GM04504 (cell line): Measurements from ENCODE around the gene MANEAL.

ENCODE experiments used
- DNase-seq: peaks from one replicate; pipeline ENCODE4 v3.0.0-alpha.2; 2012; ENCODE audit warnings: low read depth

Gene MANEAL

DNA sequence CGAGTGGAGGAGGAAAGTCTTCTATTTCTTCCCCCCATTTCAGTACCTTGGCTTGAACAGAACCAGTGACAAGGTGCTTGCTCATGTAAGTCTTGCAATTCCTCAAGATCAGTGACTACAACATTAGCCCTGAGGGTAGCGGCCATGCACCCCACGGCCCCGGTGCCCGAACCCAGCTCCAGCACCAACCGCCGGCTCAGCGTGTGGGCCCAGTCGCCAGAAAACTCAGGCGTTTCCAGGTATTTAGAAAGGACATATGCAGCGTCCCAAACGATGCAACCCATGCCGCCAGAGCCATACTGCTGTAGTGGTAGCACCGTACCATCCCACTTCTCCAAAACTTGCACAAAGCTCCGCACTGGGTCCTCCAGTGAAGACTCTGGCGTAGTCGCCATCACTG lies 11.2 kb upstream of the MANEAL start:
- DNase-seq: no peak

DNA sequence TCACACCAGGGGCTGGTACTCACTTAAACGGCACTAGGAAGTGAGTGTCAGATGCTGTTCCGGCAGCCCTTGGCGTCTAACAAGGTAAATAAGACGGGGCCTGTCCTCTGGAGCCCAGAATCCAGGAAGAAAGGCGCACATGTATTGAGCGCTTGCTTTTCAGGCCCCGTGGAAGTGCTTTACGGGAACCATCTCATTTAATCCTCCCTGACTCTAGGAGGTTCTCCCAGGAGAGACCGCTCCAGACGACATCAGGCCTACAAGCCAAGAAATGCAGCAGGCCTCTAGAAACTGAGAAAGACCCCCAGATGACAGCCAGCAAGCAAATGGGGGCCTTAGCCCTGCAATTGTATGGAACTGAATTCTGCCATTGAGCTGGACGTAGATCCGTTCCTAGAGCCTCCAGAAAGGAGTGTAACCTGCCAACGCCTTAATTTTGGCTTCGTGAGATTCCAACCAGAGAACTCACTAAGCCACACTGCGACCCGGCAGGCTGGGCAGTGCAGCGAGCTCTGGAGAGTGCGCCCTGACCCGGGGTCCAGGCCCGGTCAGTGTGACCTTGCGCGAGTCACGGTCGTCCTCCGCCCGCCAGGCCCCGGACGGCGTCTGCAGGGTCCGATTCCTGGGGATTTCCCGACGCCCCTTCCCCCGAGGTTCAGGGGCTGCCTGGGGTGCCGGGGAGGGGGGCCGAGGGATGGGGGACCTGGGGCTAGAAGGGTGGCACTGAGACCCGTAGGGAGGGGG lies 532 bp upstream of the MANEAL start:
- no peak for DNase-seq

DNA sequence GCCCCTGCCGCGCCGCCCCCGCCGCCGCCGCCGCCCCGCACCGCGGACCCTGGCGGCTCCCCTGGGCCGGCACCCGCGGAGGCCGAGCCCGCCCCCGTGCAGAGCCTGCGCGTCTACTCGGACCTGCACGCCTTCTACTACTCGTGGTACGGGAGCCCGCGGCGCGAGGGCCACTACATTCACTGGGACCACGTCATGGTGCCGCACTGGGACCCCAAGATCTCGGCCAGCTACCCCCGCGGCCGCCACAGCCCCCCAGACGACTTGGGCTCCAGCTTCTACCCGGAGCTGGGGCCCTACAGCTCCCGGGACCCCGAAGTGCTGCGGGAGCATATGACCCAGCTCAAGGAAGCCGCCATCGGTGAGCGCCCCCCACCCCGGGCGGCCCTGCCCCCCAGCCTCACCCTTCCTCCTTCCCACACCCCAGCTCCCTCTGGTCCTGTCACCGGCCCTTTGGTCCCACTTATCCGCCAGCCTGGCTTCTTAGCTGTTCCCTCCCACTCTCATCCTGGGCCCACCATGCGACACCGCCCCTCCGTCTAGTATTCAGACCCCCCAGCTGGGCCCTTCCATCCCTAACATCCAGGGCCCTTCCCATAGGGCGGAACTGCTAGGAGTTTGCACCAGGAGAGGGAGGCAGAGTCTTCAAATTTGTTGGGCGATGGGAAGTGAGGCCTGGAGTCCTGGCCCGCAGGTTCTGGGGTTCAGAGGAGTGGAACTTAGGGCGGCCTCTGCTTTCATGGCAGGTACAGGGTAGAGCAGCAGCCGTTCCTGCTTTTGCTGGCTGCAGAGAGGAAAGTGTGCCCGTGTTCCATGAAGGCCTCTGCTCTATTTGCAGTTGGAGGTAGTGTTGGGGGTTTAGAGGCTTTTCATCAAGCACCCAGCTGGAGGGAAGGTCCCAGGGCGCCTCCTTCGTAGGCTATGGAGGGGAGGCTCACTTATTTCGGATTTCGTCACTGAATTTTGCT lies 1.0 kb downstream of the MANEAL start:
- no peak for DNase-seq

DNA sequence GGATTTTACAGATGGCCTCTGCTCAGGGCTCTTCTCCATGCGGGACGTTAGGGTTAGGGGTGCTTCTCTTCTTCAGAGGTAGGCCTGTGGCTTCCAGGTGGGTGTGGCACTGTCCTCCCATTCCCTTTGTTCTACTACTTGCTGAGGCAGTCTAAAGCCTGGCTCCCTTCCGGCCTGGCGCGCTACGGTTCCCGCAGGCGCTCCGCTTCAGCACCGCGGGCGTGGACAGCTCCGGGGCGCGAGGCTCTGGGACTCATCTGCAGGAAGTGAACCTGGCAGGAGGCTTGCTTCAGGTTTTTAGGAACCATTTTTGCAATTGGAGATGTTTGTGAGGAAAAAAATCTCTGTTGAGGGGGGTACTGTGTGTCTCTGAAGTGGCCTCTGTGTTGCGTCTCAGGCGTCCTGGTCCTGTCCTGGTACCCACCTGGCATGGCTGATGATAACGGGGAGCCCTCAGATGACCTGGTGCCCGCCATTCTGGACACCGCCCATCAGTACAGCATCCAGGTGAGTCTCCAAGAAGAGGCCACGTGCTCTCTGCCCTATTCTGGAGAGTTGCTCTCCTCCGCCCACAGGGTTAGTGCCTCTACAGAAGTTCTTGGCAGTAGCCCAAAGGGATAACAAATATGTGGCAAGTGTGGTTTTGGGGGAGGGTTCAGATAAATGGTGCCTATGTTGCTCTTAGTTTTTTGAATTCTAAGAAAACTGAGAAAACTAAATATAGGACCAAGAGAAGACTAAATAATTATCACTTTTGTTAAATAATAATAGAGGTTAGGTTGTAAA lies 1.9 kb downstream of the MANEAL start:
- no peak for DNase-seq

DNA sequence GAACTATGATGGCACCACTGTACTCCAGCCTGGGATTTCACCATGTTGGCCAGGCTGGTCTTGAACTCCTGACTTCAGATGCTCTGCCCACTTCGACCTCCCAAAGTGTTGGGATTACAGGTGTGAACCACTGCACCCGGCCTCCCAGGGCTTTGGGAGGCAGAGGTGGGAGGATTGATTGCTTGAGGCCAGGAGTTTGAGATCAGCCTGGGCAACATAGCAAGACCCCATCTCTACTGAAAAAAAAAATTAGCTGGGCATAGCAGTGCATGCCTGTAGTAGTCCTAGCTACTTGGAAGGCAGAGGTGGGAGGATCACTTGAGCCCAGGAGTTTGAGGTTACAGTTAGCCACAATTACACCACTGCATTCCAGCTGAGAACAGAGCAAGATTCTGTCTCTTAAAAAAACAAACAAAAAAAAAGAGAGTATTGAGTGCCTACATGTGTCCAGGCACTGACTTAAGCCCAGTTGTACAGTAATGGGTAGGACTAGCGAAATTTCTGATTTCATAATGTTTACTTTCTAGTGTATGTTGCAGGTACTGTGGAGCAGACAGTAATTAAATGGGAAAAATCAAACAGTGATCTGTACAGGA lies 4.2 kb downstream of the MANEAL start:
- DNase-seq: no peak

DNA sequence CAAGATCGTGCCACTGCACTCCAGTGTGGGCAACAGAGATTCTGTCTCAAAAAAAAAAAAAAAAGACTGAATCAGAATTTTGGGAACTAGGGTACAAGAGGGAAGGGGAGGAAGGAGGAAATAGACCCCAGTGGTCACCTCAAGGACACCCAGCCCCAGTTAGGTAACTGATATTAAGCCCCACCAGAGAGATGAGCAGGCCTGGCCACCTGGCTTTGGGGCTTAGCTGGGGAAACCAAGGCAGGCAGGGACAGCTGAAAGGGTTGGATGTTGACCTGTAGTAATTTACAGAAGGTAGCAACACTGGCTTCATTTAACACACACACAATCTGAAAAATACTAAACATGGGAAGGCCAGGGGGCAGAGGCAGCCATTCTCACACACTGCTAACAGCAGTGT lies 8.8 kb downstream of the MANEAL start:
- DNase-seq: no peak

DNA sequence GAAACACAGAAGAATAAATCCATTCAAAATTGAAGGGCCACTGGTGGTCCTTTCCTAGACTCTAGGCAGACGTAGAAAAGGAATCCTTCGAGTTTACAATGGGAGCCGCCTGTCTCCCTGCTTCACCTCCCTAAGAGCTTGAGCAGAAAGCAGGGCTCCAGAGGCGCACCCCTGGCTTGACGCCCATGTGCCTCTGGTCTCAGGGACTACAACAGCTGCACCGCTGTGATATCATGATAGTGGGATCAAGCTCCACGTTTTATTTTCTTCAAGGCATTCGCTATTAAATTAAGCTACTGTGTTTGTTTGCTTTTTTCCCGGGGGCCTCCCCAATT lies 13.5 kb downstream of the MANEAL start:
- no peak for DNase-seq

DNA sequence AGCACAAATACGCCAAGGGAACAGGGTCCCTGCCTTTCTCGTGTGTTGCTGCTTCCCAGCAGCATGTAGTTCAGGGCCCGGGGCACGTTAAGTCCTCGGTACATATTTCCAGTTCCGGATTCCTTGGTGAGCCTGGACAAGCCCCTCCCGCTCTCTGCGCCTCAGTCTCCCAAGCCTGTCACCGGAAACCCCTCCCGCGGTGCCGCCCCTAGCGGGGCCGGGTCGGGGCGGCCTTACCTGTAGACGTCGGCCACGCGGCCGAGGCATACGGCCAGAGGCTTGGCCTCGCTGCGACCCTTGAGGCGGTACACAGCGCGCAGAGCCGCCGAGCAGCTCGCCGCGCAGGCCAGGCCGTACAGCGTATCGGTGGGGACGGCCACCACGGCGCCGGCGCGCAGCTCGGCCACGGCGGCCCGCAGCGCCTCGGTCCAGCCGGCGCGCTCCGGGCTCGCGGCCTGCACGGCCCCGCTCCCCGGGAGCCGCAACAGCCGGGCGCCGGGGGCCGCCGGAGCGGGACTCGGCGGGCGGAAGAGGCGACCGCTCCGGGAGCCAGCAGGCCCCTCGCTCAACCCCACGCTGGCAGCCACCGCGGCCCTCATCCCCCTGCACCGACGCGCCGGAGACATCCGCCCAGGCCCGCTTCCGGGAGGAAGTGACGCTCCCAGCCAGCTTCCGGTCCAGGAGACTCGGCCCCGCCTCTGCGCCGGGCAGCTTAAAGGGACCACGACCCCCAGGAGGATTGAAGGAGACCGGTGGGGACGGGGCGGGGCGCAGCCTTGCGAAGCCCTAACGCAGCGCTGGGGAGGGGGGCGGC lies 14.1 kb downstream of the MANEAL start, which contains the start of the genes C1orf122 and YRDC:
Gene C1orf122 (plus strand): TSS at position 236 of the 814 bp plus-strand sequence. CDS start 615 bp downstream, outside the sequence.
Gene YRDC (minus strand): TSS at position 654 of the 814 bp plus-strand sequence. CDS start 28 bp downstream, at position 626.
- peak; percentile 82 for DNase-seq

DNA sequence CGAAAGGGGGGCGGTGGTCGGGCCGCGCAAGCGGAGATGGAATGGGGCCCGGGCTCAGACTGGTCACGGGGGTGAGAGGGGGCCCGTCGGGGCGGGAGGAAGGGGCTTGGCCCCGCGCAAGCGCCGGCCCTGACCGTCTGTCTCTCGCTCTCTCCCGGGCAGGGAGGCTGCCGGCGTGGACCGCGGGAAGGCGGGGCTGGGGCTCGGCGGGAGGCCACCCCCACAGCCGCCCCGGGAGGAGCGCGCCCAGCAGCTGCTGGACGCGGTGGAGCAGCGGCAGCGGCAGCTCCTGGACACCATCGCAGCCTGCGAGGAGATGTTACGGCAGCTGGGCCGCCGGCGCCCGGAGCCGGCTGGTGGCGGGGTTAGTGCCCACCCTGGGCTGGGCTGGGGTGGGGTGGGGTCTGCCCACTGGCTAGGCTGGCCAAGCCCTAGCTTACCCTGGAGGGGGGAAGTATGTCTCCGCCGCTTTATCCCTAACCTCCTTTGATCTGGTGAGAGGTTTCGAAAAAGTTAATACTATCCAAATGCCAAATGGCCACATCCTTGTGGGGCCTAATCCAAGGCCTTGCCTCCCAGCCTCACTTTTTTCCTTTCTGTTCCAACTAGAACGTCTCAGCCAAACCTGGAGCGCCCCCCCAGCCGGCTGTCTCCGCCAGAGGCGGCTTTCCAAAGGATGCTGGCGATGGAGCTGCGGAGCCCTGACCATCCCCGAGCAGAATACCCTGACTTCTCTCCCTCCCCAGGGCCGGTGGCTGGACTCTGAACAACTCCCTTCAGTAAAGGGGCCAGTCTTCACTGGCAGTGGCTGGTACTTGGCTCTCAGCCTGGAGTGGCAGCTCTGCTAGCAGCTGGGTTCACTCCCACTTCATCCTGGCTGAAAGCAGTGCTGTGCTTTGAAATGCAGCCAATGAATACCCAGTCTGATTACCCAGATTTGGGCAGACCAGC lies 15.0 kb downstream of the MANEAL start:
- DNase-seq: peak; percentile 60

DNA sequence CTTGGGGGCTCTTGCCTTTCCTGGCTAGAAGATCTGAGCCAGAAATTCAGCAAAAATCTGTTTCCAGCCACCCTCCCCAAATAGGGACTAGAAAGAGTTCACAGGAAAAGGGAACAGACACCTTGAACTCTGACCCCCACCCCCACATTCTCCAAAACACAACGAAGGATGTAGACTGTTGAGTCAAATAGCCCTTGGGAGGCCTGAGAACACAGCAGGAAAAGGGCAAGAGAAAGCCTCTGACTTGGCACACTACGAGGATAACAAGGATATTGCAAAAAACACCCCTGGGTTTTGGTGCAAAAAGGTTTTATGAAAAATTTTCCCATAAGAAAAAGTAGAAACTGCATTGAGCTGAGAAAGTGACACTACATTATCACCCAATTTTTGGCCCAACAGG lies 16.3 kb downstream of the MANEAL start:
- DNase-seq: no peak

DNA sequence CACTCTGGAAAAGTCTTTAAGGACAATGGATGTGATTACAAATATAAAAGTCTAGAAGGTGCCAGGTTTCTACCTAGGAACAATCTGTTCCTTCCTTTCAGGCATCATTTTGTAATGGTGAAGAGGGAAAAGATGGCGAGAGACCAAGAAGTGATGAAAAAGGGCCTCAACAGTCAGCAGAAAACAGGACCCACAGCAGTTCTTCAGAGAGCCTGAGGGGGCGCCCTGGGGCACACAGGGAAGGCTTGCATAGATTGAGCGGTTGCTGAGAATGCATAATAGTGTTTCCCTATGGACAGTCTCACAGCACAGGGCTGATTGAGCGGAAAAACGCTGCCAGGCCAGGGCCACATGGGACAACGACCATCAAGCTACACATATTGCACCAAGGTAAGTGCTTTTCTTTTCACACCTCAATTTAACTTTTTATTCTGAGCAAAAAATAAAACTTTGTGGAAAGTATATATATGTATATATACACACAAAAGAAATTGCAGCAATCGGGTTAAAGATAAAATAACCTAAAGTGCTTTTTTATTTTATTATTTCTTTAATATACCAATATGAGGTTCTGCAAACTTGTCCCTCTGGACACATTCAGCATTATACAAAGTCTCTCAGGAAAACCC lies 17.5 kb downstream of the MANEAL start:
- DNase-seq: peak; percentile 56

DNA sequence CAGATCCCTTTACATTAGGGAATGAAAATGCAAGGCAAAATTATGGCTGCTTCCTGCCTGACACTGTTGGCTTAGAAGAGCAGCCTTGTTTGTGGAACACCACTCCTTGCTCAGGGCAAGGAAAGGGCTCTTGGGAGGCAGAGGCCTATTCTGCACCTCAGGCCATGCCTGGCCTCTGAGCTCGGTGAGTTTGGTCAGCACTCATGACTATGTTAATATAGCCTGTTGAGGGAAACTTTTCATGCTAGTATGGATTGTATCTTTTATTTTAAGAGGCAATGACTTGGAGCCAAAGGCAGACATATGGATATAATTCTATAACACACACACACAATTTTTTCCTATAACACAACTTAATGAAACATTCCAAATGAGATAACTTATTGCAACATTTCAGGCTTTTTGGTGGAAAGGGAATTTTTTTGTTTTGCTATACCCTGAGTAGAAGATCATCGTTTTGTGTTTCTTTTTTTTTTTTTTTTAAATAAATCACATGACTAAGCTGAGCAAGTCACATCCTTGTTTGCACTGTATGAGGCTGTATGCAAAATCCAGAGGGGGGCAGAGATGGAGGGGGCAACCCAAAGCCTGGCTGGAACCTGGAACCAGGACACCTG lies 20.0 kb downstream of the MANEAL start:
- no peak for DNase-seq

DNA sequence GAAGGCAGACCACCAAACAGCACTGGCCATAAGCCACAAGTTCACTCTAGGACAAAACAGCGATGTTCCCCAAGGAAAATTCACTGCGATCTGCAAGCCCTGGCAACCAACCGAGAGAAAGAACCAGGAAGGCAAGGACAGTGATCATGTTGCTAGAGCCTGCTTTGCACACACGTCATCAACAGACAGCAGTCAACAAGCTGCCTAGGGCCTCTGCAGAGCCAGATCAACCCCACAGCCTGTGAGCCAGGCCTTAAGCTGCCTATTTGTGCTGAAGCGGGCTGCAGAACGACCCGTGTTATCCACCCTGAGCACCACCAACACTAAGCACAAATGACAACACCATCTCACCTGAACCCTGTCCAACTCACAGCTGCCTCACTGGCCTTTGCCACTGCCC lies 20.6 kb downstream of the MANEAL start:
- DNase-seq: no peak

DNA sequence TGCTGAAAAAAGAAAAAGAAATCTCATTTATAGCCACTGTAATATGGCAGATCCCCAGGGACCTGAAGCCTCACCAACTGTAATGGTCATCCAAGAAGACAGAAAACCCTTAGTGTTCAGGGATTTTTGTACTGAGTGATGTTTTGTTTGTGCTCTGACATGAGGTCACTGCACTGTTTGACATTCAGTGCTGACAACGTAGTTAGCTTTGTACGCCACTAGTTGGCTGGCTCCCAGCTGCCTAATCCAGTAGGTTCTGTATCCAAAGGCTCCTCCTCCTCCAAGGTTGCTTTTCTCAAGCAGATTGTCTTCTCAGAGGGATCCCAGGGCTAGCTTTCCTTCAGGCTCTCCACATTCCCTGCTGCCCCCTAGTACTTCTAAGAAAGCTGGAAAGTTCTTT lies 23.8 kb downstream of the MANEAL start:
- no peak for DNase-seq

DNA sequence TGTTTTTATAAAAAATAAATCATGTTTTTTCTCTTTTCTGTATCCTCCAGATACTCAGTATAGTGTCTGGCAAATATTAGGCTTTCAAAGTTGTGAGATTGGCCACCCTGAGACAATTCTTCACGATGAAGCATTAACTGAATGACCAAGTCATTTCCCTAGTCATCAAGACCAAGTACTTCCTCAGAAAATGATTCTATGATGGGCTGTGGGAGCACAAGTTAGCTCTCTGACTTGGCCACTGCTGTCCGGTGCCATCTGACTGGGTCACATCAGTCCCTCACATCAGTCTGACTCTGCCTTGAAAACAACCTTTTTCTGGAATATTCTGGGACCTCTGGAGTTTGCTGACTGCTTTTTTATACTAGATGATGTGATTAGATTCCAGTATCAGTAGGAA lies 27.8 kb downstream of the MANEAL start:
- DNase-seq: no peak

DNA sequence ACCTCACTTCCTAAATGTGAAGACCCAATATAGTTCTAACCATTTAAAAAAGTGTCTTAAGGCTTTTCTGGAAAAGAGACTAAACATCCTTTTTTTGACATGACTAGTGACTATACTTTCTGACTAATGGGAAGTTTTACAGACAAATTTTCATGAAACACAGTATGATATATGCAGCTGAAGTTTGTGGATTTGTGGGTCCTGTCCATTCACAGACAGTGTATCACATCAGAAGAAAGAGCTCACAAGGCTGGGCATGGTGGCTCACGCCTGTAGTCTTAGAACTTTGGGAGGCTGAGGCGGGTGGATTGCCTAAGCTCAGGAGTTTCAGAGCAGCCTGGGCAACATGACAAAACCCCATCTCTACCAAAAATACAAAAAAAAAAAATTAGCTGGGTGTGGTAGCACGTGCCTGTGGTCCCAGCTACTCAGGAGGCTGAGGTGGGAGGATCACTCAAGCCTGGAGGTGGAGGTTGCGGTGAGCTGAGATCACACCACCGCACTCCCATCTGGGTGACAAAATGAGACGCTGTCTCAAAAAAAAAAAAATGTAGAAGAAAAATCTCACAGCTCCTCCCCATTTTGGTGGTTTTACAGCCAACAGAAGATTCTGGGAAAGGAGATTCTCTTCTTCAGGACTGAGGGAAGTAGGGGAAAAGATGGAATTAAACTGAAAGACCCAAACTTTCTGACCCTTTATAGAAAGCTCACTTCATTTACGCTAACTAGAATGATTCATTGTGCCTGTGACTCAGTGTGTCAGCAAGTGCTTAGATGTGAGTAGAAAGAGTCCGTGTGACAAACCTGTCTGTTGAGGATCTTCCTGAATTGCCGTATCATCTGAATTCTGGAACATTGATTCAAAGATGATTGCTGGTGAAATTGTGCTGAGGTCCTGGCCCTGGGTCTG lies 29.5 kb downstream of the MANEAL start:
- no peak for DNase-seq

DNA sequence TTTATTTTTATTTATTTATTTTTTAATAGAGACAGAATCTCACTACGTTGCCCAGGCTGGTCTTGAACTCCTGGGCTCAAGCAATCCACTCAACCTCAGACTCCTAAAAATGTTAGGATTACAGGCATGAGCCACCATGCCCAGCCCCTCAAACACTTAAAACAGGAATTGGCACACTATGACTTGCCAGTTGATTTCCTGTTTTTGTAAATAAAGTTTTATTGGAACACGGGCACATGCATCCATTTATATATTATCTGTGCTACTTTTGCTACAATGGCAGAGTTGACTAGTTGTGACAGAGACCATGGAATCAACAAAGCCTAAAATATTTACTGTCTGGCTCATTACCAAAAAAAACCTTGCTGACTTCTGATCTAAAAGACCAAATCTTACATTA lies 30.4 kb downstream of the MANEAL start:
- DNase-seq: no peak

DNA sequence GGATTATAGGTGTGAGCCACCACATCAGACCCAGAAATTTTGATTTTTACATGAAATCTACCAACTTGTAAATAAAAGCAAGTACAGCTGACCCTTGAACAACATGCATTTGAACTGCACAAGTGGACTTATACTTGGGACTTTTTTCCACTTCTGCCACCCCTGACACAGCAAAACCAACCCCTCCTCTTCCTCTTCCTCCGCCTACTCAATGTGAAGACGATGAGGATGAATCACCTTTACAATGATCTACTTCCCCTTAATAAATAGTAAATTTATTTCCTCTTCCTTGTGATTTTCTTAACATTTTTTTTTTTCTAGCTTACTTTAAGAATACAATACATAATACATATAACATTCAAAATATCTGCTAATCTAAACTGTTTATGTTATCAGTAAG lies 31.9 kb downstream of the MANEAL start:
- DNase-seq: no peak
